OCI-LY7 (cell line): Measurements from ENCODE around the gene LPIN1. TPM values are rescaled to one million over a fixed set of nuclear protein-coding genes. Genes with fewer than 3 reads are reported as not detected.
"Not testable (repeated sequence)": the region's sequence is repeated elsewhere in the genome, so short reads cannot be mapped to it uniquely, and the experiment has no call there.

Source experiments
- BruUV-seq: library from RNA; stranded (reverse); fragments of 400-500 nt; replicated peaks from 2 replicates; lab custom pipeline; 2021; lab: Mats Ljungman, UMichigan
- CTCF ChIA-PET: fragments of 300-600 bp; sonication (Branson Sonifier 250); formaldehyde crosslinking; loops from one replicate; lab custom pipeline; 2022; ENCODE audit warnings: antibody characterized with exemption; ENCODE audit not compliant: unreplicated experiment; lab: Charles Lee
- POLR2A ChIA-PET: fragments of 300-600 bp; sonication (Branson Sonifier 250); formaldehyde crosslinking; loops from one replicate; lab custom pipeline; 2022; ENCODE audit warnings: antibody characterized with exemption; lab: Charles Lee
- DNase-seq: peaks from one replicate; pipeline ENCODE4 v3.0.0-alpha.2; 2015; ENCODE audit warnings: low spot score
- H2AFZ ChIP-seq: fragments of 200-600 bp; sonication (generic), shearing (Covaris generic); 2 replicates; pipeline ENCODE4 v1.6.1; 2014; ENCODE audit warnings: mild to moderate bottlenecking, antibody characterized with exemption, low read length, moderate library complexity
- H3K27ac ChIP-seq: fragments of 200-600 bp; sonication (generic); 2 replicates; pipeline ENCODE4 v1.5.1; 2014; ENCODE audit warnings: mixed run types, low read depth, mild to moderate bottlenecking, moderate library complexity, low read length, inconsistent platforms; ENCODE audit not compliant: poor library complexity, severe bottlenecking
- H3K36me3 ChIP-seq: fragments of 200-600 bp; sonication (generic); 2 replicates; pipeline ENCODE4 v1.6.1; 2014; ENCODE audit warnings: mild to moderate bottlenecking, antibody characterized with exemption, low read length, moderate library complexity, mixed read lengths; ENCODE audit not compliant: insufficient read depth
- H3K4me1 ChIP-seq: fragments of 200-600 bp; sonication (generic); 2 replicates; pipeline ENCODE4 v1.5.1; 2014; ENCODE audit warnings: mild to moderate bottlenecking, low read length; ENCODE audit not compliant: insufficient read depth, poor library complexity, severe bottlenecking
- H3K4me2 ChIP-seq: fragments of 200-600 bp; sonication (generic); 2 replicates; pipeline ENCODE4 v1.6.1; 2014; ENCODE audit warnings: mild to moderate bottlenecking, low read length
- H3K4me3 ChIP-seq: fragments of 200-600 bp; sonication (generic); 2 replicates; pipeline ENCODE4 v1.5.1; 2014; ENCODE audit warnings: mild to moderate bottlenecking, low read depth, low read length; ENCODE audit not compliant: poor library complexity, severe bottlenecking
- H3K79me2 ChIP-seq: fragments of 200-600 bp; sonication (generic); 2 replicates; pipeline ENCODE4 v1.6.1; 2016; ENCODE audit warnings: low read depth, mild to moderate bottlenecking, low read length, moderate library complexity, mixed read lengths; ENCODE audit not compliant: insufficient read depth
- H3K9me2 ChIP-seq: fragments of 200-600 bp; sonication (generic); 2 replicates; pipeline ENCODE4 v1.6.1; 2016; ENCODE audit warnings: mild to moderate bottlenecking, low read length, mixed read lengths; ENCODE audit not compliant: insufficient read depth
- H3K9me3 ChIP-seq: fragments of 200-600 bp; sonication (generic); 2 replicates; pipeline ENCODE4 v1.6.1; 2014; ENCODE audit warnings: mild to moderate bottlenecking, mixed run types, low read length, mixed read lengths
- H4K20me1 ChIP-seq: fragments of 200-600 bp; sonication (generic); 2 replicates; pipeline ENCODE4 v1.6.1; 2014; ENCODE audit warnings: mild to moderate bottlenecking, antibody characterized with exemption, low read length, moderate library complexity, mixed read lengths; ENCODE audit not compliant: insufficient read depth
- CTCF ChIP-seq: fragments of 200-600 bp; sonication (generic); conservative IDR thresholded peaks from 2 replicates; pipeline ENCODE4 v1.5.1; 2014; ENCODE audit warnings: mild to moderate bottlenecking, antibody characterized with exemption, low read length, moderate library complexity, mixed read lengths
- EZH2phosphoT487 ChIP-seq: fragments of 200-600 bp; sonication (generic); IDR thresholded peaks from 2 replicates; pipeline ENCODE4 v1.6.1; 2018; ENCODE audit warnings: low read depth, borderline replicate concordance, mild to moderate bottlenecking, mixed run types, antibody characterized with exemption, low read length, moderate library complexity, mixed read lengths
- intact Hi-C: fragments of 100-400 bp; cut with micrococcal nuclease; formaldehyde crosslinking; loops from one replicate; pipeline ENCODE4 v1.10.0; 2022; ENCODE audit not compliant: unreplicated experiment
- total RNA-seq, 2 experiments: library from RNA; depleted of rRNA in 1 of 2; stranded (reverse); fragments of >200 nt in 1 of 2; shearing (Covaris generic) in 1 of 2; gene quantifications; 2 replicates each; pipeline ENCODE4 v1.2.3, GENCODE V29; 2014 to 2022

Gene LPIN1
- total RNA-seq, 2 experiments from 2014 or later, result 56.9 to 70.2 TPM

- Histone ChIP-seq H3K27ac (no peak overlapping the region), H3K79me2 (peaks cover 53% of the 10 kb centered on the region), H3K4me2 (no peak overlapping the region), H3K4me3 (no peak overlapping the region), H3K4me1 (peaks cover 44% of the 10 kb centered on the region), H3K9me3 (peaks cover 12% of the 10 kb centered on the region; the same call in 1 of the 2 replicates), H4K20me1 (peaks cover 16% of the 10 kb centered on the region), H2AFZ (no peak overlapping the region), H3K36me3 (peaks cover 25% of the 10 kb centered on the region), H3K9me2 (no peaks in the 10 kb centered on the region)
- ChIA-PET POLR2A (interaction anchor here (0.6 to 1.3 kb wide), 4 partner anchors 12 to 270 kb away, joined by 3 to 4 read pairs (median 4); no protein-coding TSS in a partner anchor), CTCF (interaction anchor here (1.8 kb wide), 1 partner anchor 12 kb away, joined by 9 read pairs; the partner anchor contains the start of gene LPIN1)
- TF ChIP-seq CTCF (no peak), EZH2phosphoT487 (no peak)
- no TSS peak for BruUV-seq
- intact Hi-C loops, result no loop called here
- DNase-seq, result no peak
These were observed 12.2 kb downstream of the LPIN1 start for GRCh38 chr2:11758647-11759046.

GRCh38 chr2:11759182-11759975 is 12.9 kb downstream of the LPIN1 start:
- H3K4me3 ChIP-seq, DNase-seq, CTCF ChIA-PET, intact Hi-C loops, H2AFZ ChIP-seq, BruUV-seq, H3K9me2 ChIP-seq, H3K27ac ChIP-seq, H3K4me2 ChIP-seq: not testable (repeated sequence)
- POLR2A ChIA-PET, result interaction anchor here (1.0 to 1.3 kb wide), 2 partner anchors 12 to 16 kb away, joined by 4 read pairs; no protein-coding TSS in a partner anchor
- Histone ChIP-seq H3K4me1 (peaks cover 36% of the 10 kb centered on the region), H3K36me3 (peaks cover 27% of the 10 kb centered on the region), H4K20me1 (peaks cover 11% of the 10 kb centered on the region), H3K79me2 (peaks cover 49% of the 10 kb centered on the region), H3K9me3 (peaks cover 12% of the 10 kb centered on the region; the same call in 1 of the 2 replicates)

- intact Hi-C loops, result no loop called here
- peaks cover 42% of the 10 kb centered on the region for H3K36me3 ChIP-seq
- H3K9me3 ChIP-seq, result peaks cover 12% of the 10 kb centered on the region; the same call in 1 of the 2 replicates
- H4K20me1 ChIP-seq, result peaks cover 7% of the 10 kb centered on the region; the same call in 1 of the 2 replicates
- DNase-seq, result no peak
- H3K4me2 ChIP-seq, result no peak overlapping the region
- no peak overlapping the region for H3K4me3 ChIP-seq
- H2AFZ ChIP-seq, result no peak overlapping the region
- BruUV-seq, result no TSS peak
- H3K27ac ChIP-seq, result no peak overlapping the region
- ChIA-PET POLR2A (interaction anchor here (0.7 to 1.2 kb wide), 5 partner anchors 12 to 272 kb away, joined by 3 to 4 read pairs (median 4); no protein-coding TSS in a partner anchor), CTCF (interaction anchor here (1.1 kb wide), 1 partner anchor 72 kb away, joined by 3 read pairs; no protein-coding TSS in a partner anchor)
- H3K79me2 ChIP-seq, result peaks cover 33% of the 10 kb centered on the region
- H3K9me2 ChIP-seq, result no peaks in the 10 kb centered on the region
- peaks cover 17% of the 10 kb centered on the region for H3K4me1 ChIP-seq
- TF ChIP-seq EZH2phosphoT487, result no peak
- TF ChIP-seq CTCF, result no peak
These were observed 14.8 kb downstream of the LPIN1 start for GRCh38 chr2:11761259-11761658.
